Astrocyte (in vitro differentiated cells and primary cell): ENCODE data around the gene SEPTIN3. TPM values are rescaled to one million over a fixed set of nuclear protein-coding genes. Genes with fewer than 3 reads are reported as not detected.

ENCODE experiments used
- DNase-seq: peaks from one replicate; pipeline ENCODE4 v3.0.0-alpha.2; 2010; ENCODE audit warnings: low read depth
- FAIRE-seq: peaks from 2 replicates; lab custom pipeline; 2011; peaks lifted over from hg19 to GRCh38; lab: Jason Lieb, UNC
- H2AFZ ChIP-seq: 2 replicates; pipeline ENCODE4 v1.6.0; 2012; ENCODE audit warnings: low read depth, low read length, inconsistent platforms
- H3K27ac ChIP-seq: 2 replicates; pipeline ENCODE4 v1.5.1; 2011; ENCODE audit warnings: low read depth, low read length, inconsistent platforms
- H3K27me3 ChIP-seq: 2 replicates; pipeline ENCODE4 v1.6.0; 2011; ENCODE audit warnings: low read length, inconsistent platforms; ENCODE audit not compliant: insufficient read depth
- H3K36me3 ChIP-seq: 2 replicates; pipeline ENCODE4 v1.5.1; 2011; ENCODE audit warnings: low read length, inconsistent platforms; ENCODE audit not compliant: insufficient read depth
- H3K4me1 ChIP-seq: 2 replicates; pipeline ENCODE4 v1.5.1; 2011; ENCODE audit warnings: low read length, inconsistent platforms; ENCODE audit not compliant: insufficient read depth
- H3K4me2 ChIP-seq: 2 replicates; pipeline ENCODE4 v1.6.0; 2012; ENCODE audit warnings: low read length, inconsistent platforms
- H3K4me3 ChIP-seq: 2 replicates; pipeline ENCODE4 v1.5.1; 2011; ENCODE audit warnings: low read depth, mild to moderate bottlenecking, low read length, inconsistent platforms; ENCODE audit not compliant: insufficient read depth
- H3K79me2 ChIP-seq: 2 replicates; pipeline ENCODE4 v1.6.0; 2012; ENCODE audit warnings: mild to moderate bottlenecking, low read length, inconsistent platforms; ENCODE audit not compliant: insufficient read depth
- H3K9ac ChIP-seq: 2 replicates; pipeline ENCODE4 v1.6.0; 2012; ENCODE audit warnings: mild to moderate bottlenecking, low read length, inconsistent platforms
- H3K9me3 ChIP-seq: 2 replicates; pipeline ENCODE4 v1.5.1; 2012; ENCODE audit warnings: low read depth, mild to moderate bottlenecking, low read length, inconsistent platforms; ENCODE audit not compliant: insufficient read depth
- H4K20me1 ChIP-seq: 2 replicates; pipeline ENCODE4 v1.6.0; 2012; ENCODE audit warnings: low read length, inconsistent platforms; ENCODE audit not compliant: insufficient read depth
- H3K27ac Mint-ChIP-seq: one replicate; pipeline ENCODE4 v1.8.0; 2021; ENCODE audit warnings: mild to moderate bottlenecking, mixed read lengths; ENCODE audit not compliant: unreplicated experiment
- H3K27me3 Mint-ChIP-seq: one replicate; pipeline ENCODE4 v1.8.0; 2021; ENCODE audit warnings: low read depth, mixed read lengths; ENCODE audit not compliant: unreplicated experiment
- H3K36me3 Mint-ChIP-seq: one replicate; pipeline ENCODE4 v1.8.0; 2021; ENCODE audit warnings: low read depth, mixed read lengths; ENCODE audit not compliant: unreplicated experiment
- H3K4me1 Mint-ChIP-seq: one replicate; pipeline ENCODE4 v1.8.0; 2021; ENCODE audit warnings: low read depth, mixed read lengths; ENCODE audit not compliant: unreplicated experiment
- H3K4me3 Mint-ChIP-seq: one replicate; pipeline ENCODE4 v1.8.0; 2021; ENCODE audit warnings: mild to moderate bottlenecking, moderate library complexity, mixed read lengths; ENCODE audit not compliant: unreplicated experiment
- H3K9me3 Mint-ChIP-seq: one replicate; pipeline ENCODE4 v1.8.0; 2021; ENCODE audit warnings: mild to moderate bottlenecking, mixed read lengths; ENCODE audit not compliant: unreplicated experiment
- EZH2 ChIP-seq: IDR thresholded peaks from 2 replicates; pipeline ENCODE4 v1.6.1; 2012; ENCODE audit warnings: mild to moderate bottlenecking, low read length, inconsistent platforms; ENCODE audit not compliant: insufficient read depth
- total RNA-seq: library from RNA; stranded (reverse); gene quantifications from 2 replicates; pipeline ENCODE4 v1.2.1, GENCODE V29; 2021
- TF ChIP-seq, protein P1 (sequence below): IDR thresholded peaks from 2 replicates; pipeline ENCODE4 v1.5.1; 2011; ENCODE audit warnings: low read depth, mild to moderate bottlenecking, inconsistent platforms, low read length, moderate library complexity; ENCODE audit not compliant: insufficient read depth

The SEPTIN3 gene
- total RNA-seq, 1 donor from 2014 or later: 0.52 TPM

DNA sequence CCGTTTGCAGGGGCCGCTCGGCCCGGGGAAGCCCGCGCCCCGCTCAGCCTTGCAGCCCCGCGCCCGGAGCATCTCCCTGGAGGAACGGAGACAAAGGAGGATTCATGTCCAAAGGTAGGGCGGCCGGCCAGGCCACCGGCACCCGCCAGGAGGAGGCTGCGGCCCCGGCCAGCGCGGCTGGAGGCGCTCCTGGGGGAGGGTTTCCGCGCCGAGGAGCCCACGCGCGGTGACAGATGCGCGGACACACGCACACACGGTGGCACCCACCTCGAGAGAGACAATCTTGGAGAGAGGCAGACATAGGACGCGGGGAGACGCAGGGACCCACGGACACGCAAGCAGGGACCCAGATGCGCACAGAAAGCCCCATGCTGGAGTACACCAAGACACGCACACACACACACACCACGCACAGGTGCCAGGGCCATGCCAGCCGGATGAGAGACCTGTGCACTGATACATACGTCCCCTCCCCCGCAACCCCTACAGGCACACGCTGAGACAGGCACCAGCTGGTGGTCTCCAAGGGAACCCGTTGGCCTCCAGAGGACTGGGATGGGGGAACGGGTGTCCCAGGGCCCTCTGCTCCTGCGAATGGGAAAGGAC, 7.8 kb downstream of the SEPTIN3 start:
- Histone ChIP-seq H4K20me1 (no peaks in the 10 kb centered on the region), H3K27me3 (peaks cover 36% of the 10 kb centered on the region), H3K4me3 (no peak overlapping the region), H3K9me3 (no peaks in the 10 kb centered on the region), H2AFZ (peak overlapping the region; percentile 73), H3K9ac (no peak overlapping the region), H3K27ac (no peak overlapping the region), H3K4me2 (peak overlapping the region; percentile 73), H3K36me3 (no peaks in the 10 kb centered on the region), H3K79me2 (no peaks in the 10 kb centered on the region), H3K4me1 (peaks cover 4% of the 10 kb centered on the region)
- Mint-ChIP-seq H3K9me3 (peaks cover 4% of the 10 kb centered on the region), H3K4me3 (peak overlapping the region; percentile 57), H3K27ac (no peak overlapping the region), H3K4me1 (peaks cover 3% of the 10 kb centered on the region), H3K27me3 (peaks cover 67% of the 10 kb centered on the region), H3K36me3 (no peaks in the 10 kb centered on the region)
- TF ChIP-seq, protein P1, sequence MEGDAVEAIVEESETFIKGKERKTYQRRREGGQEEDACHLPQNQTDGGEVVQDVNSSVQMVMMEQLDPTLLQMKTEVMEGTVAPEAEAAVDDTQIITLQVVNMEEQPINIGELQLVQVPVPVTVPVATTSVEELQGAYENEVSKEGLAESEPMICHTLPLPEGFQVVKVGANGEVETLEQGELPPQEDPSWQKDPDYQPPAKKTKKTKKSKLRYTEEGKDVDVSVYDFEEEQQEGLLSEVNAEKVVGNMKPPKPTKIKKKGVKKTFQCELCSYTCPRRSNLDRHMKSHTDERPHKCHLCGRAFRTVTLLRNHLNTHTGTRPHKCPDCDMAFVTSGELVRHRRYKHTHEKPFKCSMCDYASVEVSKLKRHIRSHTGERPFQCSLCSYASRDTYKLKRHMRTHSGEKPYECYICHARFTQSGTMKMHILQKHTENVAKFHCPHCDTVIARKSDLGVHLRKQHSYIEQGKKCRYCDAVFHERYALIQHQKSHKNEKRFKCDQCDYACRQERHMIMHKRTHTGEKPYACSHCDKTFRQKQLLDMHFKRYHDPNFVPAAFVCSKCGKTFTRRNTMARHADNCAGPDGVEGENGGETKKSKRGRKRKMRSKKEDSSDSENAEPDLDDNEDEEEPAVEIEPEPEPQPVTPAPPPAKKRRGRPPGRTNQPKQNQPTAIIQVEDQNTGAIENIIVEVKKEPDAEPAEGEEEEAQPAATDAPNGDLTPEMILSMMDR: no peak
- TF ChIP-seq EZH2: peak; percentile 62
- no peak for FAIRE-seq
- no peak for DNase-seq

DNA sequence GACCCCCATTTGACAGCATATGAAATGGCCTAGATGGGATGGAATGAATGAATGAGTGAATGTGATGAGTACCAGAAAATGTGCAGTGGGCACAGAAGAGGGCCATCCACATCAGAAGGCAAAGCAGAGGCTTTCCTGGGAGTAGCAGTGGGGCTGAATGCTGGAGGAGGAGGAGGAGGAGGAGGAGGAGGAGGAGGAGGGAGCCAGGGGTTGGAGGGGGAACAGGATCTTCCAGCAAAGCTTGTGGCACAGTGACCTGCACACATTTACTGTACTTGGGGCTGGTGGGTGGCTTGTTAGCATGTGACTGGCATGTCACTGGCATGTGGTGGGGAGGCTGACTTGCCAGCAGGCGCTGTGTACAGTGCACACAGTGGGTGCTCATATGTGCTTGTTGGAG, 9.5 kb downstream of the SEPTIN3 start:
- Mint-ChIP-seq H3K27me3 (peaks cover 60% of the 10 kb centered on the region), H3K4me1 (peaks cover 3% of the 10 kb centered on the region)
- no peak for TF ChIP-seq EZH2
- TF ChIP-seq, protein P1: no peak

More for the DNA sequence above, 9.5 kb downstream of the SEPTIN3 start:
- H3K36me3 Mint-ChIP-seq: no peaks in the 10 kb centered on the region
- no peaks in the 10 kb centered on the region for H3K9me3 Mint-ChIP-seq
- Histone ChIP-seq H3K27me3 (peaks cover 33% of the 10 kb centered on the region), H2AFZ (no peak overlapping the region), H3K79me2 (no peaks in the 10 kb centered on the region), H3K4me2 (no peak overlapping the region), H3K4me1 (peaks cover 4% of the 10 kb centered on the region), H3K27ac (no peak overlapping the region), H4K20me1 (no peaks in the 10 kb centered on the region), H3K4me3 (no peak overlapping the region), H3K9me3 (no peaks in the 10 kb centered on the region), H3K36me3 (no peaks in the 10 kb centered on the region), H3K9ac (no peak overlapping the region)
- no peak for FAIRE-seq
- no peak for DNase-seq
- H3K4me3 Mint-ChIP-seq: peak overlapping the region; percentile 34
- no peak overlapping the region for H3K27ac Mint-ChIP-seq
